GM11168 (cell line): ENCODE data around the gene DIABLO.
"Not testable (repeated sequence)": the region's sequence is repeated elsewhere in the genome, so short reads cannot be mapped to it uniquely, and the experiment has no call there.

Source experiments
- in situ Hi-C: fragments of 300-500 bp; cut with MboI; formaldehyde crosslinking; loops from one replicate; pipeline ENCODE4 v1.12.0; 2022; ENCODE audit warnings: low sequenced_read_pairs; ENCODE audit not compliant: unreplicated experiment

The DIABLO gene

DNA sequence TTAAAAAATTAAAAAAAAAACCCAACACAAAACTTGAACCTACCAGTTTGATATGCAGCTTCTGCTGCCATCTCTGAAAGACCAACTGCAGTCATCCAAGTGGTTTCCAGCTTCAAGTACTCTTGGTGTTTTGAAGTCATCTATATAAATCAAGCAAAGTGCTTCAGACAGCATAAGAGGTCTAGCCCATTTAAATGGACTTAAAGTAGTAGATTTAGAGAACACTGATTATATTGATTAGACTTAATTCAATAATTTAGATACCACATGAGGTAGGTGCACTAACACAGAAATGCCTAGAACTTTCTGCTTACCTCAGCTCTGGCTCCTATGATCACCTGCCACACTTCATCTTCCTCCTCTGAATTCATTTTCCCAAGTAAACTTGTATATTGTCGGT is 9.4 kb downstream of the DIABLO start:
- in situ Hi-C loops = no loop called here

DNA sequence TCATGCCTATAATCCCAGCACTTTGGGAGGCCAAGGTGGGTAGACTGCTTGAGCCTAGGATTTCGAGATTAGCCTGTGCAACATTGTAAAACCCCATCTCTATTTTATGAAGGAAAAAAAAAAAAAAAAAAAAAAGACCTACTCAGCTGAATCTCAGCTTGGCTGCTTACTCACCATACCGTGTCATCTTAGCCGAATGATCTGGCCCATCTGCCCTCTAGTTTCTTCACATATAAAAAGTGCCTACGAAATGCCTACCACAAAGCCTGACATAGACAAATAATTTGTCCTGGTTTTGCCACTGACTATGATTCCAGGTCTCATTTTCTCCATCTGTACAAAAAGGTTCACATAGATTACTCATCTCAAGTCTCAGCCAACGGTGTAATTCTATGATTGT is 10.1 kb downstream of the DIABLO start:
- in situ Hi-C loops = no loop called here

DNA sequence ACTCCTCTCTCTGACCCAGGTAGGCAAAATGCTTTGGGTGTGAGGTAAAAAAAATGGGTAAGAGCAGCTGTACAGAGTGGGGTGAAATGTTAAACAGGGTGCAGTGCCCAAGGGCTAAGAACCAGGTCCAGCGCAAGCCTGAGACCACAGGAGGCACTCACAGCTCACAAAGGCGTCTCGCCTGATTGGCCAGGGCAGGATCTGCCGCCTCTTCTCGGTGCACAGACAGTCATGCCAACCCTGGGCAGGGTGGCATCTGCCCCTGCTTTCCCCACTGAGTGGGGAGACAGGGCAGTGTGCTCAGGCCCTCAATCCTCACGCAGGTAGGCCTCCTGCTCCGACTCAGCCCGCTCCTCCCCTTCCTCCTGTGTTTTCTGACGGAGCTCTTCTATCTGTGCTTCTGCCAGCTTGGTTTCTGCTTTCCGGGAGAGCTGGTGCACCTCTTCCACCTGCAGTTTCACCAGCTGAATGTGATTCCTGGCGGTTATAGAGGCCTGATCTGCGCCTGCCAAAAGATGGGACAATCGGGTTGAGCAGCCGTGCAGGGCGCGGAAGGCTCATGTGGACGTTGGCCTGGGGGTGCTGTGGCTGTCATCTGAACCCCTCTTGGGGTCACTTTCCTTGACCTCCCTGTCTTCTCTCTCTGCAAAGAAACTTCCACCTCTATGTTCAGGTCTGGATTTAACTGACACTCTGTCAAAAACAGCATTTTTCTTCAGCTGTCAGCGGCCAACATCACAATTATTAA is 17.6 kb downstream of the DIABLO start:
- in situ Hi-C loops = no loop called here

DNA sequence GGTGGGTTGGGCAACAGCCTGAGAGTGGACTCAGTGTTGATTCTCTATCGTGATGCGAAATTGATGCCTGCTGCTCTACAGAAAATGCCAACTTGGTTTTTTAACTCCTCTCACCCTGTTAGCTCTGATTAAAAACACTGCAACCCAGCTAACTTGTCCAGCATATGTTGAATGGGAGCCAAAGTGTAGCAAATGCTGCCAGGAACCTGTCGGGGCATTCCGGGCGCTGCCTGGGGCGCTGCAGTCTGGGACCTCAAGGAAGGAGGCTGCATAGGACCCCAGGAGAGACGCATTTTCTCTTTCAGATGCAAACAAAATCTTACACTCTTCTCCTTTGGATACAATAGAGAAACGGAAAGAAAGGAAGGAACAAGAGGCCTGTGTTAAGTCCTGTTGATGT is 18.5 kb downstream of the DIABLO start:
- in situ Hi-C loops = no loop called here

DNA sequence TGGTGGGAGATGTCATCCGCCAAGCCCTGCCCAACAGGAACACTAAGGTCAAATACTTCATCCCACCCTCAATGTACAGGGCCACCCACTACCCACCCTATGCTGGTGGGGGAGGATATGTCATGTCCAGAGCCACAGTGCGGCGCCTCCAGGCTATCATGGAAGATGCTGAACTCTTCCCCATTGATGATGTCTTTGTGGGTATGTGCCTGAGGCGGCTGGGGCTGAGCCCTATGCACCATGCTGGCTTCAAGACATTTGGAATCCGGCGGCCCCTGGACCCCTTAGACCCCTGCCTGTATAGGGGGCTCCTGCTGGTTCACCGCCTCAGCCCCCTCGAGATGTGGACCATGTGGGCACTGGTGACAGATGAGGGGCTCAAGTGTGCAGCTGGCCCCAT is 18.9 kb downstream of the DIABLO start:
- in situ Hi-C loops = no loop called here

DNA sequence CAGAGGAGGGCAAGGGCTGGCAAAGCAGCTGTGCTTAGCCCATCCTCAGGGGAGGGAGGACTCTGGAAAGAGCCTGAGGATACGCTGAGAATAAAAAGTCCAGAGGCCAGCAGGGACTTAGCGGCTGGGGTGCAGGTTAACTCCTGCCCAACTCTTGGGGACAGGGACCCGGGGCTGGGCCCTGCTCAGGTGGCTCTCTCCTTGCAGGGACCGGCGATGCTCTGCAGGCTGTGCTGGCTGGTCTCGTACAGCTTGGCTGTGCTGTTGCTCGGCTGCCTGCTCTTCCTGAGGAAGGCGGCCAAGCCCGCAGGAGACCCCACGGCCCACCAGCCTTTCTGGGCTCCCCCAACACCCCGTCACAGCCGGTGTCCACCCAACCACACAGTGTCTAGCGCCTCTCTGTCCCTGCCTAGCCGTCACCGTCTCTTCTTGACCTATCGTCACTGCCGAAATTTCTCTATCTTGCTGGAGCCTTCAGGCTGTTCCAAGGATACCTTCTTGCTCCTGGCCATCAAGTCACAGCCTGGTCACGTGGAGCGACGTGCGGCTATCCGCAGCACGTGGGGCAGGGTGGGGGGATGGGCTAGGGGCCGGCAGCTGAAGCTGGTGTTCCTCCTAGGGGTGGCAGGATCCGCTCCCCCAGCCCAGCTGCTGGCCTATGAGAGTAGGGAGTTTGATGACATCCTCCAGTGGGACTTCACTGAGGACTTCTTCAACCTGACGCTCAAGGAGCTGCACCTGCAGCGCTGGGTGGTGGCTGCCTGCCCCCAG is 19.6 kb downstream of the DIABLO start:
- in situ Hi-C loops = no loop called here

DNA sequence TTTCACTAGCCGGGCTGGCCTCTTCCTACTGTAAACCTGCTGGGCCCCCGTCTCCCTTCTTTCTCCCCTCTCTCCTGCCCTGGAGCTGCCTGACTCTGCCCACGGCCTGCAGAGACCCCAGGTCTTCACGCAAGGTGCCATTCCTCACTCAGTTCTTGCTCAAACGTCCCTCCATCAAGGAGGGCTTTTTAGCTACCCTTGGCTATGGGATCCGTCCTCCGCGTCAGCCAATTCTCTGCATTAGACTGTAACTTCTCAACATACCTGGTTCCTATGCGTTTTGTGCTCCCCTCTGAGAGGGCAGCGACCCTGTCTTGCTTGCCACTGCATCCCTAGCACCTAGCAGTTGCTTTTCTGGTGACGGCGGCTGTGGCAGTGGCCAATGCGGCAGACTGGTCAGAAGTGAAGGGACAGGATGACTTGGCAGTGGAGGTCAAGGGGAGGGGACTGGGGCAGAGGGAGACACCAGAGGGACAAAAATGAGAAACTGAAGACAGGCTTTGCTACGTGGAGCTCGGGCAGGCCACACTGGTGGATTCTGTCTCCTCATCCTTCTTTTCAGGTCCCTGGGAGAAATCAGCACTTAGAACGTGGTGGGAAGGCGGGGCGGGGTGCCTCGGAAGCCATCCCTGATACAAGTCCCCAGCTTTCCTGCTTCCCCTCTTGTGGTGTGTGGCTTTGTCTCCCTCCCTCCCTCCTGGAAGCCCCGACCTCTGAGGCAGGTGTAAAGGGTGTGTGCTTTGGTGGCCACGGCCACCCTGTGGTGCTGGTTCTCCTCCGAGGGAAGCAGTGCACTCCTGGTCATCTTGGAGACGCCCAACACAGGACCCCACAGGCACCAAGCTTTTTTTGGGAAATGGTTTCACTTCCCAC is 20.6 kb downstream of the DIABLO start:
- in situ Hi-C loops = no loop called here

DNA sequence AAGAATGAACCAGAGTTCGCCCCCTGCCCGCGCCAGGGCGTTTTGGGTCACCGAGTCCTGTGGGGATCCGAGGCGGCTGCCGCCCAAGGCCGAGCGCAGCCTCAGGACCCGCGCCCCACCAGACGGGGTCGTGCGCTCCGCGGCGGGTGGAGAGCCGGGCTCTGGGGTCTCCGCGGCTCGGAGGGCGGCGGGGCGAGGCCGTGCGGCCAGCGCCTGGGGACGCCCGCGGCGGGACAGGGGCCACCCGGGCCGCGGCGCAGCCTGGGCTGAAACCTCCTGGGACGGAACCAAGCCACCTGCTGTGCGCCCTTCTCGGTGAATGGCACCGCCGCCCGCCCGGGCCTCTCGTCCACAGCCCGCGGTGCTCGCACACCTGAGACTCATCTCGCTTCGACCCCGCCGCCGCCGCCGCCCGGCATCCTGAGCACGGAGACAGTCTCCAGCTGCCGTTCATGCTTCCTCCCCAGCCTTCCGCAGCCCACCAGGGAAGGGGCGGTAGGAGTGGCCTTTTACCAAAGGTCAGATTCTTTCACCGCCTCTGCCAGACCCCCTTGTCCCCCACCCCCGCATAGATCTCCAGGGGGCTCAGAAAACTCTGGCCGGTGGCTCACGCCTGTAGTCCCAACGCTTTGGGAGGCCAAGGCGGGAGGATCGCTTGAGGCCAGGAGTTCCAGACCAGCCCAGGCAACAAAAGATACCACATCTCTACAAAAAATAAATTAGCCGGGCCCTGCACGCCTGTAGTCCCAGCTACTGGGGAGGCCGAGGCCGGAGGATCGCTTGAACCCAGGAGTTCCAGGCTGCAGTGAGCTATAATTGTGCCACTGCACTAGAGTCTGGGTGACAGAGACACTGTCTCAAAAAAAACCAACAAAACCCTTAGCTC is 21.4 kb downstream of the DIABLO start:
- in situ Hi-C loops = no loop called here

DNA sequence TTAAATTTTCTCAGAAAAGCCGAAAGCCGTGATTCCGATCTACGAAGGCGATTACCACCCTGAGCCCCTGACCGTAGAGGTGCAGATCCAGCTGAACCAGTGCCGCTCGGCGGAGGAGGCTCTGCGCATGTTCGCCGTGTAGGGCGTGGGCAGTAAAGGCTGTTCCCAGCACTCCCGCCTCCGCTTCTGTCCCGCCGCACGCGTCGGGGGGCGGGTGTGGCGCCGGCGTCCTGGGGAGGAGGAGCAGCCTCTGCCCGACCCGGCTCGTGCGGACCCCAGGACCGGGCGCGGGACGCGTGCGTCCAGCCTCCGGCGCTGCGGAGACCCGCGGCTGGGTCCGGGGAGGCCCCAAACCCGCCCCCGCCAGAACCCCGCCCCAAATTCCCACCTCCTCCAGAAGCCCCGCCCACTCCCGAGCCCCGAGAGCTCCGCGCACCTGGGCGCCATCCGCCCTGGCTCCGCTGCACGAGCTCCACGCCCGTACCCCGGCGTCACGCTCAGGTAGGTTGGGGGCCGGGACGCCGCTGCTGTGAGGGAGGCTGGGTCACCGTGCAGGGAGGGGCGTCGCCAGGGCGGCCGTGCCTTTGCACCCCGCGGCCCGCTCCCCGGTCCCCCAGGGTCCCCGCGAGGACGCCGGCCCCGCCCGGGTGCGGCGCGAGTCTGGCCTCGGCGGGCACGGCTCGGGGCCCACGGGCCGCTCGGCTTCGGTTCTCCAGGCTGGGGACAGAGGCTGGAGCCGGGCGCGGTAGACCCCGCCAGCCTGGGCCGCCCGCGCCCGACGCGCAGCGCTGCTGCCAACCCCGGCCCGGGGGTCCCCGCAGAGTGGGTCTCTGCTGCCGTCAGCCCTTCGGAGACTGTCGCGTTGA is 22.3 kb downstream of the DIABLO start, which contains the start of gene B3GNT4:
TSS of gene B3GNT4 (plus strand) at position 409 of the 866 bp plus-strand sequence. CDS start 910 bp downstream, outside the sequence.
- in situ Hi-C loops = no loop called here

DNA sequence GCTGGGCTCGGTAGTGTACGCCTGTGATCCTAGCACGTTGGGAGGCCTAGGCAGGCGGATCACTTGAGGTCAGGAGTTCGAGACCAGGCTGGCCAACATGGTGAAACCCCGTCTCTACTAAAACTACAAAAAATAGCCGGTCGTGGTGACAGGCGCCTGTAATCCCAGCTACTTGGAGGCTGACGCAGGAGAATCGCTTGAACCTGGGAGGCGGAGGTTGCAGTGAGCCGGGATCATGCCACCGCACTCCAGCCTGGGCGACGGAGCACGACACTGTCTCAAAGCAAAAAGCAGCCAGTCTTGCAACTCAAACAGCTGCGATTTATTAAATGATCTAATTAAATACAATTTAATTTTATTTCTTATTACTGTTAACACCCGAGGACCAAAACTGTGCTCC is 23.0 kb downstream of the DIABLO start:
- in situ Hi-C loops = not testable (repeated sequence)

DNA sequence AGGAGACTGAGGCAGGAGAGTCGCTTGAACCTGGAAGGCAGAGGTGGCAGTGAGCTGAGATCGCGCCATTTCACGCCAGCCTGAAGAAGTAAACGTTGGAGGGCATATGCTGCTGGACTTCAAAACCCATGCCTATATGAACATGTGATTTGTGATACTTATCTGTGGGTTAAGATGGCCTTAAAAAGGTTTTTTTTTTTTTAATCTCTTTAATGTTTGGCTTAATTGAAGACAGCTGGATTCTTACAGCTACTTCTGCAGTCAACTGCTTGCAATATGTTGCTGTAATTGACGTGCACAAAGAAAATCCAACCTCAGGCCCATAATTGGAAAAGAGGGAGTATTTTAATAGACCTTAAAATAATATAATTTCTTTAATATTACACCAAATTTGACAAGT is 23.8 kb downstream of the DIABLO start:
- in situ Hi-C loops = no loop called here

DNA sequence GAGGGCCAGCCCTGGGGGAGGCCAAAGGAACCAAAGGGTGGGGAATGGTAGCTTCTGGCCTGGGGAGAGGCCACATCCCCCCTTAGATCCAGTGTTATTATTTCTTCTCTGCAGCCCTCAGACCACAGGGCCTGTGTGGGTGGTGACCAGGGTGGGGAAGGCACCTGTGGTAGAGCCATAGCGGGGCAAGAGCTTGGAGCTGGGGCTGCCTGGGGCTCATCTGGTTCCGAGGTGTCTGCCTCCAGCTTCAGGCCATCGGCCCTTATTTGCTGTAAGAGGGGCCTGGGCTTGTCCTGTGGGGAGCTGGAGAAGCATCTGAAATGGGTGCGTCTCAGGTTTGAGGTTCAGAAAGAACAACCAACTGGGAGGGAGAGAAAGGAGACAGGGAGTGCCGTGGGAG is 24.5 kb downstream of the DIABLO start:
- in situ Hi-C loops = no loop called here

DNA sequence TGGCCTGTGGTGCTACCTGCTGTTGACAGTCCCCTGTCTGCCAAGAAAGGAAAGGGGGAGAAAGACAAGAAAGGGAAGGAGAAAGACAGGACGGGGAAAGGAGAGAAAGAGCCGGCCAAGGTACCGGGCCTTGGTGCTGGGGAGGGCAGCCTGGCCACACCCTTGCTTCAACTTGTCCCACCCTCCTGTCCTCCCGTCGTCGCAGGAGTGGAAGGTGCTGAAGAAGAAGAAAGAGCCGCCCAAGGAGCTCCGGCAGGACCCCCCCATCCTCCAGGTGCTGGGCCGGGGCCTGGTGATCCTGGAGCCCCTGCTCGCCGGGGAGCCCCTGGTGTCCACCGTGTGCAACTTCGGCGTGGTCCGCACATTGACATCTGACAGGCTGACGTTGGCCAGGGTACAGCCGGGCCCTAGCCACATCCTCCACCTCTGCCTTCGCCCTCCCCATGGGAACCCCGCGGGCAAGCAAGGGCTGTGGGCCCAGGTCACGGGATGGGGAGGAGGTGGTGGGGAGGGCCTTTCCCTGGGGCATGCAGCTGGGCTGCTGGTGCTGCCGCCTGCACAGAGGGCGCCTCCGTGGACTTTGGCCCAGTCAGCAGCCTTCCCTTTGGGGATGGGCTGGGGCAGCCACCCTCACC is 25.2 kb downstream of the DIABLO start:
- in situ Hi-C loops = no loop called here

DNA sequence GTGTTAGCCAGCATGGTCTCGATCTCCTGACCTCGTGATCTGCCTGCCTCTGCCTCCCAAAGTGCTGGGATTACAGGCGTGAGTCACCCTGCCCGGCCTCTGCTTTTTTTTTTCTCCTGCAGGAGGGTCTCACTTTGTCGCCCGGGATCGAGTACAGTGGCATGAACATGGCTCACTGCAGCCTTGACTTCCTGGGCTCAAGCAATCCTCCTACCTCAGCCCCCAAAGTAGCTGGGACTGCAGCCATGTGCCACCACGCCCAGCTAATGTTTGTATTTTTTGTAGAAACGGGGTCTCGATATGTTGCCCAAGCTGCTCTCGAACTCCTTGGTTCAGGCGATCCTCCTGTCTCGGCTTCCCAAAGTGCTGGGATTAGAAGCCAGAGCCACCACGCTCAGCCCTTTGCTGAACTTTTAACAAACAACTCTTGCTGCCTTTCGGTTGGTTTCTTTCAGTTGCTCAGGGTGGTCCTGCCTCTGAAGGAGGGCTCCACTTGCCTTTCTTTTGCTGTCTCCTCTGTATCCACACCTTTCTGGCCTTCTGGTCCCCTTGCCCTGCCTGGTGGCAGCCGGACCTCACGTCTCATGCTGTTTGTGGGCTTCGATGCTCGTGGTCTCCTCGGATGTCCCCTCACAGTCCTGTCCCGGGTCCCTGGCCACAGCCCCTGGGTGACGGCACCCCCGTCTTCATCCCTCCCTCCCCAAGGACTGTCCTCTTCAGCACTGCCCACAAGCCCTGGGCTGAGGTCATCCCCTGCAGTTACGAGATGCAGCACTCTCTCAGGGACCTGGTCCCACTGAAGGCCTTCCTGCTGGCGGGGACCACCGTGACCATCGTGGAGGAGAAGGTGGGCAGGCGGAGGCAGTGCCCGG is 26.1 kb downstream of the DIABLO start:
- in situ Hi-C loops = loop anchor here (10.0 kb wide), 1 partner anchor 145 kb away; no protein-coding TSS in a partner anchor

DNA sequence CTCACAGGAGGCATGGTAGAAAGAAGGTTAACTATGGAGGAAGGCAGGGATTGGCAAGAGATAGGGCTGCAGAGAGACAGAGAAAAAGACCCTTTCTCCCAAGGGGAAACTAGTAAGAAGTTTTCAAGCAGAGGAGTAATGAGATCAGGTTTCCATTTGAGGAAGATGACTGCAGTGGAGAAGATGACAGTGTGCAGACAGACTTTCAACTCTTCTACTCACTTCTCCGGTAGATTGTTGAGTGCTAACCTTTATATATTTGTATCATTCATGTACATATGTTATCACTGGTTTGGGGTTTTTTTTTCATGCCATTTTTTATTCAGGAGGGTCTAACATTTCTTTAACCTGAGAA is 28.3 kb downstream of the DIABLO start:
- in situ Hi-C loops = loop anchor here (10.0 kb wide), 1 partner anchor 143 kb away; no protein-coding TSS in a partner anchor

DNA sequence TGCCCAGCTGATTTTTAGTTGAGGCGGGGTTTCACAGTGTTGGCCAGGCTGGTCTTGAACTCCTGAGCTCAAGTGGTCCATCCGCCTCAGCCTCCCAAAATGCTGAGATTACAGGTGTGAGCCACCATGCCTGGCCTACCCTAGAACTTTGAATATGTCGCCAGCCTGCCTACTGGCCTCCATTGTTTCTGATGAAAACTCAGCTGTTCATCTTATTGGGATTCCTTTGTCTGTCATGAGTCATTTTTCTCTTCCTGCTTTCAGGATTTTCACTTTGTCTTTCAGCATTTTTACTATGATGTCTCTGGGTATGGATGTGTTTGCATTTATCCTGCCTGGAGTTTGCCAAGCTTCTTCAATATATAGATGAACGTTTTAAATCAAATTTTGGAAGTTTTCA is 30.4 kb downstream of the DIABLO start:
- in situ Hi-C loops = loop anchor here (10.0 kb wide), 1 partner anchor 141 kb away; no protein-coding TSS in a partner anchor

DNA sequence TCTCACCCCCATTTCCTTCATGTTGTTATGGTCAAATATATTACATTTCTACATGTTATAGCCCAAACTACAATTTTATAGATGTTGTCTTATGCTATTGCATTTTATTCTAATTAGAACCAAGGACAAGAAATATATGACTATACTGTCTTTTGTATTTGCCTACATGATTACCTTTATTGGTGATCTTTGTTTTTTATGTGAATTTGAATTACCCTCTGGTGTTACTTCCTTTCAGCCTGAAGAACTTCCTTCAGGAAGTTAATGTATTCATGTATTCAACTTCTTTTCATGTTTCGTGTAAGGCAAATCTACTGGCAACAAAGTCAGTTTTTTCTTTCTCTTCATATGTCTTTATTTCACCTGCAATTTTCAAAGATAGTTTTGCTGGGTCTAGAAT is 31.0 kb downstream of the DIABLO start:
- in situ Hi-C loops = loop anchor here (10.0 kb wide), 1 partner anchor 140 kb away; no protein-coding TSS in a partner anchor
